ENCODE measurements around the gene SLCO3A1. TPM values are rescaled to one million over a fixed set of nuclear protein-coding genes. Genes with fewer than 3 reads are reported as not detected.
A peak's percentile ranks its signal among the peaks of the same experiment; 100 is the strongest.

Gene SLCO3A1
- total and polyA plus RNA-seq, 10 donors = 7.5 to 79.5 (median 40.7) TPM

DNA sequence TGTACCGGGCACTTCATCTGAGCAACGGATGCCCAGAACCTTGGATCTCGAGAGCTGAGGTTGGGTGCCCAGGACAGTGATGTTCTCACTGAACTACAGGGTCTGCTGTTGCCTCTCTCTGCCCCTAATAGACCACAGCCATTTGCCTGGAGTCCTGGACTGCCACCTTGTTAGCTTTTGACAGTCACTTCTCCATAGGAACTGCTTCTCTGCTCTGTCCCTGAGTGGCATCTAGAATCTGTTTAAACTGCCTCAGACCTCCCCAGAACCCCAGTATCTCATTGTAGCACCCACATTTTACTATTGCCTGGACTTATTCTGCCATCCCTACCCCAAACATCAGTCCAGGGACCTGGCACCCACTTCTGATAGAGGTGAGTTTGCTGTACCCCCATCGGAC lies 194.4 kb downstream of the SLCO3A1 start:
- H3K4me1 ChIP-seq = peaks cover 4 to 25% (median 13%) of the 10 kb centered on the region in 6 donors
- H3K4me3 ChIP-seq = no peak overlapping the region
- H3K36me3 ChIP-seq = no peaks in the 10 kb centered on the region
- no peaks in the 10 kb centered on the region for H3K9me3 ChIP-seq
- no peaks in the 10 kb centered on the region for H3K27me3 ChIP-seq (replicated peaks in 1 of 7)
- 93 to 99% (median 97%) methylated on average over 4 of the region's 4 CpGs for whole genome bisulfite sequencing, 5 donors
- peak overlapping the region in 1 of 8 donors; percentile 27 for H3K27ac ChIP-seq
- DNase-seq = no peak
- TF ChIP-seq, protein P1, sequence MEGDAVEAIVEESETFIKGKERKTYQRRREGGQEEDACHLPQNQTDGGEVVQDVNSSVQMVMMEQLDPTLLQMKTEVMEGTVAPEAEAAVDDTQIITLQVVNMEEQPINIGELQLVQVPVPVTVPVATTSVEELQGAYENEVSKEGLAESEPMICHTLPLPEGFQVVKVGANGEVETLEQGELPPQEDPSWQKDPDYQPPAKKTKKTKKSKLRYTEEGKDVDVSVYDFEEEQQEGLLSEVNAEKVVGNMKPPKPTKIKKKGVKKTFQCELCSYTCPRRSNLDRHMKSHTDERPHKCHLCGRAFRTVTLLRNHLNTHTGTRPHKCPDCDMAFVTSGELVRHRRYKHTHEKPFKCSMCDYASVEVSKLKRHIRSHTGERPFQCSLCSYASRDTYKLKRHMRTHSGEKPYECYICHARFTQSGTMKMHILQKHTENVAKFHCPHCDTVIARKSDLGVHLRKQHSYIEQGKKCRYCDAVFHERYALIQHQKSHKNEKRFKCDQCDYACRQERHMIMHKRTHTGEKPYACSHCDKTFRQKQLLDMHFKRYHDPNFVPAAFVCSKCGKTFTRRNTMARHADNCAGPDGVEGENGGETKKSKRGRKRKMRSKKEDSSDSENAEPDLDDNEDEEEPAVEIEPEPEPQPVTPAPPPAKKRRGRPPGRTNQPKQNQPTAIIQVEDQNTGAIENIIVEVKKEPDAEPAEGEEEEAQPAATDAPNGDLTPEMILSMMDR (IDR thresholded peaks at IDR 0.05 in 8 of 11, conservative IDR thresholded peaks at IDR 0.05 in 3 of 11) = no peak
- intact Hi-C loops (cut with DNase I; ENCODE audit: low total_unique reads) = no loop called here

DNA sequence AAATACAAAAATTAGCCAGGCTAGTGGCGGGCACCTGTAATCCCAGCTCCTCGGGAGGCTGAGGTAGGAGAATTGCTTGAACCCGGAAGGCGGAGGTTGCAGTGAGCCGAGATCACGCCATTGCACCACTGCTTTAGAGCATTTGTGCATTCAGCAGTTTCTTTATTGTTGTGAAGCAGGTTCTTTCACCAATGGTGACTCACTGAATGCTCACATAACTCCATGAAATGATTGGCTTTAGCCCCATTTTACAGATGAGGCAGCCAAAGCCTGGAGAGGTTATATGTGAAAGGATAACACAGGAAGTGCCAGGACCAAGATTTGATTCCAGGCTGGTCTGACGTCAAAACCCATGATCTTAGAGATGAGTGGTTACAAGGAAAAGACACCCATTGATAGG lies 195.2 kb downstream of the SLCO3A1 start:
- Histone ChIP-seq H3K9me3 (no peaks in the 10 kb centered on the region), H3K4me1 (peaks cover 4 to 21% (median 13%) of the 10 kb centered on the region in 6 donors), H3K4me3 (no peak overlapping the region), H3K36me3 (no peaks in the 10 kb centered on the region), H3K27me3 (replicated peaks in 1 of 7) (no peaks in the 10 kb centered on the region), H3K27ac (peak overlapping the region in 2 of 8 donors; percentile 25 to 58)
- intact Hi-C loops (cut with DNase I; ENCODE audit: low total_unique reads) = no loop called here
- 88 to 93% (median 91%) methylated on average over 7 of the region's 7 CpGs for WGBS, 5 donors
- TF ChIP-seq POLR2A (IDR thresholded peaks at IDR 0.05) = no peak
- TF ChIP-seq POLR2AphosphoS5 (IDR thresholded peaks at IDR 0.05) = no peak
- TF ChIP-seq, protein P1 (IDR thresholded peaks at IDR 0.05 in 8 of 11, conservative IDR thresholded peaks at IDR 0.05 in 3 of 11) = no peak
- no peak for DNase-seq

GRCh38 chr15:92049290-92049989 lies 195.9 kb downstream of the SLCO3A1 start:
- DNase-seq = no peak
- TF ChIP-seq POLR2AphosphoS5 (IDR thresholded peaks at IDR 0.05) (no peak), POLR2A (IDR thresholded peaks at IDR 0.05) (no peak)
- TF ChIP-seq, protein P1 (IDR thresholded peaks at IDR 0.05 in 8 of 11, conservative IDR thresholded peaks at IDR 0.05 in 3 of 11) = no peak
- Histone ChIP-seq H3K27me3 (replicated peaks in 1 of 7) (no peaks in the 10 kb centered on the region), H3K4me3 (no peak overlapping the region), H3K4me1 (peaks cover 4 to 20% (median 12%) of the 10 kb centered on the region in 6 donors), H3K9me3 (peaks cover 0 to 1% (median 0%) of the 10 kb centered on the region in 8 donors), H3K36me3 (no peaks in the 10 kb centered on the region), H3K27ac (peak overlapping the region in 5 of 8 donors; percentile 16 to 58 (median 25))
- 71 to 77% (median 72%) methylated on average over 9 to 10 of the region's 10 CpGs for WGBS, 5 donors
- intact Hi-C loops (cut with DNase I; ENCODE audit: low total_unique reads) = no loop called here

DNA sequence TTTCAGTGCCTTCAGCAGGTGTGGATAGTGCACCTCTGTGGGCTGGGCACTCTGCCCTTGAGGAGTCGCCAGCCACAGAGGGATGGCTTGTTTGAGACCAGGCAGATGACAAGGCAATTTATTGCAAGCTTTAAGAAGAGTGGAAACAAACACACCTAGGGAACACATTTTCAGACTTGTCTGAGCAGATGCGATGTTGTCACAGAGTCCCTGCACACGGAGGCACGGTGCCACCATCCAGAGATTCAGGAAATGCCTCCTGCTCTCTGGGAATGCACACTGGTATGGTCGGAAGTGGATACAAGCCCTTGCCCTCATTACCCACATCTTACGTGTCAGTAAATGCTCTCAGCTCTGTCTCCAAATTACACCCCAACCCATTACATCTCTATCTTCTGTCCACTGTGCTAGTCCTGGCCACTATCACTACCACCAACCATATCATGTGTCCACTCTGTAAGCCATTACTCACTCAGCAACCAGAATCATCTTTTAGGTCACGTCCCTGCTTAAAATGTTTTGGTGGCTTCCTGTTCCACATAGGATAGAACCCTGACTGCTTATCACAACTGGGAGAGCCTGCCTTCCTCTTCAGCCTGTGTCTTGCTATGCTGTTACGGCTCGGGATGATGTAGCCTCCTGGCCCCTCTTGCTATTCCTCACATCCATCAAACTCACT lies 196.9 kb downstream of the SLCO3A1 start:
- Histone ChIP-seq H3K27me3 (replicated peaks in 1 of 7) (no peaks in the 10 kb centered on the region), H3K4me1 (peaks cover 4 to 20% (median 12%) of the 10 kb centered on the region in 6 donors), H3K36me3 (no peaks in the 10 kb centered on the region), H3K27ac (peak overlapping the region in 5 of 8 donors; percentile 21 to 58 (median 25)), H3K4me3 (no peak overlapping the region), H3K9me3 (peaks cover 0 to 3% (median 0%) of the 10 kb centered on the region in 8 donors)
- TF ChIP-seq, protein P1 (IDR thresholded peaks at IDR 0.05 in 8 of 11, conservative IDR thresholded peaks at IDR 0.05 in 3 of 11) = no peak
- TF ChIP-seq POLR2AphosphoS5 (IDR thresholded peaks at IDR 0.05) (no peak), POLR2A (IDR thresholded peaks at IDR 0.05) (no peak)
- intact Hi-C loops (cut with DNase I; ENCODE audit: low total_unique reads) = no loop called here
- 59 to 80% (median 75%) methylated on average over 9 of the region's 9 CpGs for WGBS, 5 donors
- no peak for DNase-seq
